WTC11 (cell line): Measurements from ENCODE around the gene DLGAP4. TPM values are rescaled to one million over a fixed set of nuclear protein-coding genes. Genes with fewer than 3 reads are reported as not detected.

ENCODE experiments used
- ATAC-seq: fragments of 200-7000 bp; cut with Tn5 transposase; 2 replicates; pipeline ENCODE4 v1.10.0; 2021; ENCODE audit warnings: mild to moderate bottlenecking, moderate library complexity
- CTCF ChIA-PET: fragments of 300-600 bp; sonication (Branson Sonifier 250); formaldehyde crosslinking; loops from one replicate; lab custom pipeline; 2021; ENCODE audit warnings: antibody characterized with exemption; lab: Charles Lee
- POLR2A ChIA-PET: fragments of 350-600 bp; sonication (Branson Sonifier 250); formaldehyde crosslinking; loops from one replicate; lab custom pipeline; 2021; ENCODE audit warnings: antibody characterized with exemption; lab: Charles Lee
- DNase-seq: peaks from one replicate; pipeline ENCODE4 v3.0.0; 2021; ENCODE audit warnings: low spot score
- H3K27ac Mint-ChIP-seq: 2 replicates; pipeline ENCODE4 v1.8.0; 2021; ENCODE audit warnings: mixed read lengths
- H3K27me3 Mint-ChIP-seq: 2 replicates; pipeline ENCODE4 v1.8.0; 2021; ENCODE audit warnings: low read depth, mild to moderate bottlenecking, moderate library complexity, mixed read lengths
- H3K36me3 Mint-ChIP-seq: 2 replicates; pipeline ENCODE4 v1.8.0; 2021; ENCODE audit warnings: mixed read lengths
- H3K4me1 Mint-ChIP-seq: 2 replicates; pipeline ENCODE4 v1.8.0; 2022; ENCODE audit warnings: mixed read lengths
- H3K4me3 Mint-ChIP-seq: 2 replicates; pipeline ENCODE4 v1.8.0; 2021; ENCODE audit warnings: mild to moderate bottlenecking, moderate library complexity, mixed read lengths
- H3K9me3 Mint-ChIP-seq: 2 replicates; pipeline ENCODE4 v1.8.0; 2021; ENCODE audit warnings: mixed read lengths
- ATF1 ChIP-seq: sonication (generic); formaldehyde crosslinking; IDR thresholded peaks from 2 replicates; pipeline ENCODE4 v1.8.1; 2023; ENCODE audit warnings: mild to moderate bottlenecking, moderate library complexity, missing genetic modification reagents
- CREM ChIP-seq: sonication (generic); formaldehyde crosslinking; IDR thresholded peaks from 2 replicates; pipeline ENCODE4 v1.8.1; 2022; ENCODE audit warnings: mild to moderate bottlenecking, missing genetic modification reagents, moderate library complexity
- CTCF ChIP-seq: fragments of 200-600 bp; IDR thresholded peaks from 2 replicates; pipeline ENCODE4 v1.8.0; 2022; ENCODE audit warnings: antibody characterized with exemption
- FOXK1 ChIP-seq: sonication (generic); formaldehyde crosslinking; IDR thresholded peaks from 2 replicates; pipeline ENCODE4 v1.8.0; 2022; ENCODE audit warnings: mild to moderate bottlenecking, moderate library complexity, missing genetic modification reagents
- FOXP1 ChIP-seq: sonication (generic); formaldehyde crosslinking; IDR thresholded peaks from 2 replicates; pipeline ENCODE4 v1.8.0; 2022; ENCODE audit warnings: missing genetic modification reagents, mild to moderate bottlenecking, moderate library complexity, borderline replicate concordance
- GABPB1 ChIP-seq: sonication (generic); formaldehyde crosslinking; IDR thresholded peaks from 2 replicates; pipeline ENCODE4 v1.8.1; 2023; ENCODE audit warnings: mild to moderate bottlenecking, missing genetic modification reagents
- MYBL2 ChIP-seq: sonication (generic); formaldehyde crosslinking; IDR thresholded peaks from 2 replicates; pipeline ENCODE4 v1.8.1; 2023; ENCODE audit warnings: mild to moderate bottlenecking, moderate library complexity, missing genetic modification reagents
- RELA ChIP-seq: sonication (generic); formaldehyde crosslinking; IDR thresholded peaks from 2 replicates; pipeline ENCODE4 v1.8.1; 2022; ENCODE audit warnings: missing genetic modification reagents, mild to moderate bottlenecking, borderline replicate concordance
- SOX15 ChIP-seq: fragments of 250-450 bp; sonication (Bioruptor Pico); IDR thresholded peaks from 2 replicates; pipeline ENCODE4 v1.9.0; 2021; ENCODE audit warnings: mild to moderate bottlenecking
- SP1 ChIP-seq: sonication (generic); formaldehyde crosslinking; conservative IDR thresholded peaks from 2 replicates; pipeline ENCODE4 v1.8.1; 2022; ENCODE audit warnings: missing genetic modification reagents
- STAT6 ChIP-seq: sonication (generic); formaldehyde crosslinking; conservative IDR thresholded peaks from 2 replicates; pipeline ENCODE4 v1.8.1; 2023; ENCODE audit warnings: mild to moderate bottlenecking, low read depth, missing genetic modification reagents, moderate library complexity
- TP53 ChIP-seq: sonication (generic); formaldehyde crosslinking; IDR thresholded peaks from 2 replicates; pipeline ENCODE4 v1.8.1; 2023; ENCODE audit warnings: mild to moderate bottlenecking, missing genetic modification reagents
- ZNF138 ChIP-seq: sonication (generic); formaldehyde crosslinking; conservative IDR thresholded peaks from 2 replicates; pipeline ENCODE4 v1.8.1; 2022; ENCODE audit warnings: mild to moderate bottlenecking, moderate library complexity, missing genetic modification reagents
- ZNF416 ChIP-seq: fragments of 250-450 bp; sonication (Bioruptor Pico); IDR thresholded peaks from 2 replicates; pipeline ENCODE4 v1.9.0; 2021; ENCODE audit warnings: mild to moderate bottlenecking, inconsistent platforms
- ZNF671 ChIP-seq: fragments of 250-450 bp; sonication (Bioruptor Pico); IDR thresholded peaks from 2 replicates; pipeline ENCODE4 v1.8.0; 2021; ENCODE audit warnings: mild to moderate bottlenecking
- total RNA-seq: library from RNA; stranded (reverse); gene quantifications from 3 replicates; pipeline ENCODE4 v1.2.3, GENCODE V29; 2021
- TF ChIP-seq, protein P1 (sequence below): sonication (generic); formaldehyde crosslinking; IDR thresholded peaks from 2 replicates; pipeline ENCODE4 v1.8.1; 2022; ENCODE audit warnings: missing genetic modification reagents, borderline replicate concordance
- TF ChIP-seq, protein P2 (sequence below): sonication (generic); formaldehyde crosslinking; IDR thresholded peaks from 2 replicates; pipeline ENCODE4 v1.8.0; 2022; ENCODE audit warnings: mild to moderate bottlenecking, missing genetic modification reagents
- TF ChIP-seq, protein P3 (sequence below): sonication (generic); formaldehyde crosslinking; IDR thresholded peaks from 2 replicates; pipeline ENCODE4 v1.8.1; 2022; ENCODE audit warnings: mild to moderate bottlenecking, missing genetic modification reagents, moderate library complexity, borderline replicate concordance

The DLGAP4 gene
- total RNA-seq, 1 experiment from 2014 or later: 52.6 TPM

GRCh38 chr20:36396847-36397630, 90.9 kb downstream of the DLGAP4 start:
- H3K4me1 Mint-ChIP-seq: peaks cover 20% of the 10 kb centered on the region
- H3K36me3 Mint-ChIP-seq: no peaks in the 10 kb centered on the region
- H3K27me3 Mint-ChIP-seq: no peaks in the 10 kb centered on the region
- ChIA-PET CTCF (no interaction called here), POLR2A (no interaction called here)
- no peak overlapping the region; the same call in 1 of the 2 replicates for H3K27ac Mint-ChIP-seq
- TF ChIP-seq ZNF416 (CRISPR knock-in tag): no peak
- TF ChIP-seq GABPB1 (CRISPR knock-in tag): no peak
- no peak for TF ChIP-seq FOXP1 (CRISPR knock-in tag)
- no peak for TF ChIP-seq SOX15 (CRISPR knock-in tag)
- no peak for TF ChIP-seq RELA
- no peak for TF ChIP-seq ZNF671 (CRISPR knock-in tag)
- TF ChIP-seq, protein P1, sequence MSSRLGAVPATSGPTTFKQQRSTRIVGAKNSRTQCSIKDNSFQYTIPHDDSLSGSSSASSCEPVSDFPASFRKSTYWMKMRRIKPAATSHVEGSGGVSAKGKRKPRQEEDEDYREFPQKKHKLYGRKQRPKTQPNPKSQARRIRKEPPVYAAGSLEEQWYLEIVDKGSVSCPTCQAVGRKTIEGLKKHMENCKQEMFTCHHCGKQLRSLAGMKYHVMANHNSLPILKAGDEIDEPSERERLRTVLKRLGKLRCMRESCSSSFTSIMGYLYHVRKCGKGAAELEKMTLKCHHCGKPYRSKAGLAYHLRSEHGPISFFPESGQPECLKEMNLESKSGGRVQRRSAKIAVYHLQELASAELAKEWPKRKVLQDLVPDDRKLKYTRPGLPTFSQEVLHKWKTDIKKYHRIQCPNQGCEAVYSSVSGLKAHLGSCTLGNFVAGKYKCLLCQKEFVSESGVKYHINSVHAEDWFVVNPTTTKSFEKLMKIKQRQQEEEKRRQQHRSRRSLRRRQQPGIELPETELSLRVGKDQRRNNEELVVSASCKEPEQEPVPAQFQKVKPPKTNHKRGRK (CRISPR knock-in tag): no peak
- TF ChIP-seq ATF1: no peak
- H3K4me3 Mint-ChIP-seq: no peak overlapping the region
- DNase-seq: no peak
- no peak for ATAC-seq
- H3K9me3 Mint-ChIP-seq: peaks cover 5% of the 10 kb centered on the region

DNA sequence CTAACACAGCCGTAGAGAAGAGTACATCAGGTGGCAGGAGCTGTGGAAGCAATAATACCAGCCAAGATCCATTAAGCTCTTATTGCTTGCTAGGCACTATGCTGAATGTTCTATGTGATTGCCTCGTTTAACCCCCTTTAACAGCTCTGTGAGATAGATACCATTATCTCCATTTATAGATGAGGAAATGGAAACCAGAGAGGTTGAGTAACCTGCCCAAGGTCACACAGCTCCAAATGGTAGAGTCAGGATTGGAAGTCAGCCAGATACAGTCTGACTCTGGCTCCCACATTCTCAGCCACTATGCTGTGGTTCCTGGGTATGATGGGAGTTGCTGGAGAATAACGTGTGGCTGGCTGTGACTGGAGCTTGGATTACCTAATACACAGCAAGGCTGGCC, 92.4 kb downstream of the DLGAP4 start:
- no peak for TF ChIP-seq ZNF138 (CRISPR knock-in tag)
- TF ChIP-seq MYBL2 (CRISPR knock-in tag): no peak
- TF ChIP-seq CREM (CRISPR knock-in tag): no peak
- no peak for TF ChIP-seq TP53
- TF ChIP-seq, protein P2, sequence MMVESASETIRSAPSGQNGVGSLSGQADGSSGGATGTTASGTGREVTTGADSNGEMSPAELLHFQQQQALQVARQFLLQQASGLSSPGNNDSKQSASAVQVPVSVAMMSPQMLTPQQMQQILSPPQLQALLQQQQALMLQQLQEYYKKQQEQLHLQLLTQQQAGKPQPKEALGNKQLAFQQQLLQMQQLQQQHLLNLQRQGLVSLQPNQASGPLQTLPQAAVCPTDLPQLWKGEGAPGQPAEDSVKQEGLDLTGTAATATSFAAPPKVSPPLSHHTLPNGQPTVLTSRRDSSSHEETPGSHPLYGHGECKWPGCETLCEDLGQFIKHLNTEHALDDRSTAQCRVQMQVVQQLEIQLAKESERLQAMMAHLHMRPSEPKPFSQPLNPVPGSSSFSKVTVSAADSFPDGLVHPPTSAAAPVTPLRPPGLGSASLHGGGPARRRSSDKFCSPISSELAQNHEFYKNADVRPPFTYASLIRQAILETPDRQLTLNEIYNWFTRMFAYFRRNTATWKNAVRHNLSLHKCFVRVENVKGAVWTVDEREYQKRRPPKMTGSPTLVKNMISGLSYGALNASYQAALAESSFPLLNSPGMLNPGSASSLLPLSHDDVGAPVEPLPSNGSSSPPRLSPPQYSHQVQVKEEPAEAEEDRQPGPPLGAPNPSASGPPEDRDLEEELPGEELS: no peak
- TF ChIP-seq, protein P3, sequence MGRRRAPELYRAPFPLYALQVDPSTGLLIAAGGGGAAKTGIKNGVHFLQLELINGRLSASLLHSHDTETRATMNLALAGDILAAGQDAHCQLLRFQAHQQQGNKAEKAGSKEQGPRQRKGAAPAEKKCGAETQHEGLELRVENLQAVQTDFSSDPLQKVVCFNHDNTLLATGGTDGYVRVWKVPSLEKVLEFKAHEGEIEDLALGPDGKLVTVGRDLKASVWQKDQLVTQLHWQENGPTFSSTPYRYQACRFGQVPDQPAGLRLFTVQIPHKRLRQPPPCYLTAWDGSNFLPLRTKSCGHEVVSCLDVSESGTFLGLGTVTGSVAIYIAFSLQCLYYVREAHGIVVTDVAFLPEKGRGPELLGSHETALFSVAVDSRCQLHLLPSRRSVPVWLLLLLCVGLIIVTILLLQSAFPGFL (CRISPR knock-in tag): no peak
- POLR2A ChIA-PET: no interaction called here
- DNase-seq: no peak
- ATAC-seq: no peak
- CTCF ChIA-PET: interaction anchor here (0.8 to 2.3 kb wide), 12 partner anchors 14 to 242 kb away, joined by 3 to 90 read pairs (median 18); no protein-coding TSS in a partner anchor
- Mint-ChIP-seq H3K27me3 (no peaks in the 10 kb centered on the region), H3K27ac (no peak overlapping the region), H3K4me1 (peaks cover 18% of the 10 kb centered on the region), H3K4me3 (no peak overlapping the region), H3K36me3 (no peaks in the 10 kb centered on the region), H3K9me3 (peaks cover 11% of the 10 kb centered on the region)

DNA sequence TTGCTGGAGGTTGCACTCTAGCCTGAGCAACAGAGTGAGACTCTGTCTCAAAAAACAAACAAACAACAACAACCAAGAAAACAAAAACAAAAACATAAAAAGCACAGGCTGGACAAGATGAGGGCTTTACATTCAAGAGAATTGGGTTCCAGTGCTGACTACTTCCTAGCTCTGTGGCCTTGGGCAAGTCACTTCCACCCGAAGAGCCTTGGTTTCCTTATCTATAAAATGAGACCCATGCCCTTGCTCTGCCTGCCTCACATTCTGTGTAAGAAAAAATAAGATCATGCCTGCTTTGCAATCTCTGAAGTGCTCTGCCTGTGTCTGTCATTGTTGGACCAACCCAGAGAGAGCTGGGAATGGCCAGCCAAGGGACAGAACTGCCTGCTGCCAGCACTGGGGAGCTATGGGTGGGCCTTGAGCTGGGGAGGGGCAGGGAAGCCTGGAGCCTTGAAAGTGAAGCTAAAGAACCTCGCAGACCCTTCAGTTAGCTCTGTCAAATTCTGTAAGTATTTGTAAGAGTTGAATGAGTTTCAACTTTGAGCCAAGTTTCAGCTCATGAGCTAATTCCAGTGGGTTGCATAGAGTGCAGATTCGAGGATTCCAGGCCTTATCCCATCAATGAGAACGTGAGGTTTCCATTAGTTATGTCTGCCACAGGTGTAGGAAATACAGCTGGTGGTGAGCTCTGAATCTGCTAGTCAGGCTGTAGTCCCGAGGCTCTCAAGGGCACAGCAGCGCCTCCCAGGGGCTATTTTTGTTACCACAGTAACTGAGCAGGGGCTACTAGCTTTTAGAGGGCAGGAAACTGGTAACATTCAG, 93.2 kb downstream of the DLGAP4 start:
- Mint-ChIP-seq H3K9me3 (peaks cover 11% of the 10 kb centered on the region), H3K27ac (peak overlapping the region; percentile 69; the same call in 1 of the 2 replicates), H3K4me1 (peaks cover 18% of the 10 kb centered on the region), H3K27me3 (no peaks in the 10 kb centered on the region), H3K4me3 (no peak overlapping the region), H3K36me3 (no peaks in the 10 kb centered on the region)
- POLR2A ChIA-PET: interaction anchor here (0.5 to 1.2 kb wide), 6 partner anchors 129 to 739 kb away, joined by 3 read pairs; partner anchors contain the start of genes RBM39 and SCAND1
- ATAC-seq: peak; percentile 96
- CTCF ChIA-PET: interaction anchor here (0.6 to 2.3 kb wide), 91 partner anchors 9 to 708 kb away, joined by 3 to 90 read pairs (median 5); partner anchors contain the start of genes AAR2, RAB5IF and SCAND1
- peak; percentile 96 for DNase-seq
- TF ChIP-seq STAT6 (CRISPR knock-in tag): no peak
- TF ChIP-seq, protein P2: no peak
- TF ChIP-seq CTCF: peak; percentile 63
- 0 out of 2 replicates have a peak, but pooled peaks have one; percentile 27 for TF ChIP-seq SP1
- 0 out of 2 replicates have a peak, but pooled peaks have one; percentile 42 for TF ChIP-seq FOXK1 (CRISPR knock-in tag)
